Neuronal stem cell (in vitro differentiated cells): ENCODE data around the gene PHF24.

Source experiments
- DNase-seq: peaks from one replicate; pipeline ENCODE4 v3.0.0-alpha.2; 2013; ENCODE audit warnings: low spot score
- H2AFZ ChIP-seq: one replicate; pipeline ENCODE4 v1.6.1; 2013; ENCODE audit warnings: mild to moderate bottlenecking, low read length, inconsistent platforms
- H2AK5ac ChIP-seq: 2 replicates; pipeline ENCODE4 v1.6.1; 2013; ENCODE audit warnings: low read depth, mild to moderate bottlenecking, inconsistent platforms, low read length, moderate library complexity, mixed read lengths
- H2BK120ac ChIP-seq: 2 replicates; pipeline ENCODE4 v1.6.1; 2013; ENCODE audit warnings: low read depth, mild to moderate bottlenecking, inconsistent platforms, low read length, moderate library complexity, mixed read lengths
- H2BK12ac ChIP-seq: one replicate; pipeline ENCODE4 v1.6.1; 2013; ENCODE audit warnings: low read length, inconsistent platforms
- H2BK15ac ChIP-seq: 2 replicates; pipeline ENCODE4 v1.6.1; 2013; ENCODE audit warnings: mild to moderate bottlenecking, low read length, inconsistent platforms, mixed read lengths
- H2BK5ac ChIP-seq: one replicate; pipeline ENCODE4 v1.6.1; 2013; ENCODE audit warnings: inconsistent platforms, mild to moderate bottlenecking, low read length, moderate library complexity
- H3K14ac ChIP-seq: one replicate; pipeline ENCODE4 v1.6.1; 2013; ENCODE audit warnings: low read length, inconsistent platforms
- H3K18ac ChIP-seq: 2 replicates; pipeline ENCODE4 v1.6.1; 2013; ENCODE audit warnings: low read length, inconsistent platforms
- H3K23ac ChIP-seq: 2 replicates; pipeline ENCODE4 v1.6.1; 2013; ENCODE audit warnings: low read depth, mild to moderate bottlenecking, mixed read lengths, low read length, inconsistent platforms; ENCODE audit not compliant: poor library complexity
- H3K27ac ChIP-seq: replicated peaks from 3 replicates; pipeline ENCODE4 v1.5.1; 2013; ENCODE audit warnings: low read length, inconsistent platforms
- H3K27me3 ChIP-seq, 3 experiments: 2 replicates each; pipeline ENCODE4 v1.6.1; 2013; ENCODE audit warnings: low read length in 3 of 3, mild to moderate bottlenecking in 2 of 3, inconsistent platforms in 1 of 3, low read depth in 1 of 3, mixed read lengths in 1 of 3, moderate library complexity in 1 of 3; ENCODE audit not compliant: control insufficient read depth in 3 of 3, insufficient read depth in 3 of 3
- H3K36me3 ChIP-seq, 2 donors: replicated peaks in 1 of 2; 2 replicates each; pipeline ENCODE4 v1.6.1; 2013; ENCODE audit warnings: low read length in 2 of 2; ENCODE audit not compliant: control insufficient read depth in 2 of 2, insufficient read depth in 2 of 2
- H3K4ac ChIP-seq: 2 replicates; pipeline ENCODE4 v1.6.1; 2013; ENCODE audit warnings: inconsistent platforms, mild to moderate bottlenecking, low read length, moderate library complexity
- H3K4me1 ChIP-seq, 2 donors: 1 replicate in 1 of 2; 2 replicates in 1 of 2; pipeline ENCODE4 v1.6.1; 2013; ENCODE audit warnings: low read length in 2 of 2, low read depth in 1 of 2; ENCODE audit not compliant: control insufficient read depth in 2 of 2, insufficient read depth in 1 of 2
- H3K4me2 ChIP-seq: one replicate; pipeline ENCODE4 v1.6.1; 2013; ENCODE audit warnings: mild to moderate bottlenecking, low read length, inconsistent platforms; ENCODE audit not compliant: insufficient read depth, poor library complexity, severe bottlenecking
- H3K4me3 ChIP-seq, 2 donors: 2 replicates each; pipeline ENCODE4 v1.5.1; 2013; ENCODE audit warnings: low read length in 2 of 2, mild to moderate bottlenecking in 2 of 2, inconsistent platforms in 1 of 2, moderate library complexity in 1 of 2
- H3K79me1 ChIP-seq: one replicate; pipeline ENCODE4 v1.6.1; 2013; ENCODE audit warnings: low read depth, mild to moderate bottlenecking, inconsistent platforms, low read length, moderate library complexity
- H3K9ac ChIP-seq: one replicate; pipeline ENCODE4 v1.6.1; 2013; ENCODE audit warnings: mild to moderate bottlenecking, low read depth, low read length, inconsistent platforms; ENCODE audit not compliant: poor library complexity
- H3K9me3 ChIP-seq, 2 donors: replicated peaks in 1 of 2; 2 replicates each; pipeline versions ENCODE3 to v1.6.1; 2013; ENCODE audit warnings: low read length in 2 of 2, mild to moderate bottlenecking in 2 of 2, inconsistent platforms in 1 of 2, low read depth in 1 of 2, mixed read lengths in 1 of 2, moderate library complexity in 1 of 2; ENCODE audit not compliant: control insufficient read depth in 2 of 2, insufficient read depth in 1 of 2
- H4K8ac ChIP-seq: one replicate; pipeline ENCODE4 v1.6.1; 2013; ENCODE audit warnings: low read depth, mild to moderate bottlenecking, inconsistent platforms, low read length, moderate library complexity
- H4K91ac ChIP-seq: one replicate; pipeline ENCODE4 v1.6.1; 2013; ENCODE audit warnings: low read length, low read depth, mild to moderate bottlenecking, inconsistent platforms; ENCODE audit not compliant: poor library complexity
- WGBS, 2 donors: extraction: QIAGEN DNeasy Blood & Tissue Kit; methylation state at CpG; one replicate each; pipeline ENCODE4 v1.1.7; 2013; ENCODE audit warnings: missing lambda C conversion rate in 2 of 2, mixed read lengths in 1 of 2; ENCODE audit not compliant: insufficient read length in 2 of 2, insufficient replicate concordance in 1 of 2; ENCODE audit errors: extremely low coverage in 2 of 2; 5-methylcytosine and 5-hydroxymethylcytosine counted together

Gene PHF24

DNA sequence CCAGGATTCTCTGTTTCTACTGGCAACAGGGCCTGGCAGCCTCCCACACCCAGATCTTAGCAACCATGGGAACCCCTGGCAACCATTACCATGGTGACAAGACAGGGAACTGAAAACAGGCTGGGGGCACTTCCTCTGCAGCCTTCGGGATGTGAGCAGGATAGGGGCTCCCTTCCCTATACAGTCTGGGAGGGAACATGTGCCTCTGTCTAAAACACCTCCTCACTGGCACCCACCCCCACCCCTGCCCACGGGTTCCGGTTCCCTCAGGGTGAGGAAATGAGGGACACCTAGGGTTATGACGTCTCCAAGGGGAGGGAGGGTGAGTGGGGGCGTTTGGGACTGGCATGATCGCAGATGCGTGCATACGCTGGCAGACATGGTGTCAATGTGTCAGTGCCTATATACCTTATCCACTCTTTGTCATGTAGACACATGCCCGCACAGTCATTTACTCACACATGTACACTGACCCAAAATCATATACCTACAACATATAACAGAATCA is 28.5 kb downstream of the PHF24 start:
- H3K27ac ChIP-seq, result no peak overlapping the region
- WGBS, 2 donors, result no CpG with 5 or more reads among the region's 9 CpGs

DNA sequence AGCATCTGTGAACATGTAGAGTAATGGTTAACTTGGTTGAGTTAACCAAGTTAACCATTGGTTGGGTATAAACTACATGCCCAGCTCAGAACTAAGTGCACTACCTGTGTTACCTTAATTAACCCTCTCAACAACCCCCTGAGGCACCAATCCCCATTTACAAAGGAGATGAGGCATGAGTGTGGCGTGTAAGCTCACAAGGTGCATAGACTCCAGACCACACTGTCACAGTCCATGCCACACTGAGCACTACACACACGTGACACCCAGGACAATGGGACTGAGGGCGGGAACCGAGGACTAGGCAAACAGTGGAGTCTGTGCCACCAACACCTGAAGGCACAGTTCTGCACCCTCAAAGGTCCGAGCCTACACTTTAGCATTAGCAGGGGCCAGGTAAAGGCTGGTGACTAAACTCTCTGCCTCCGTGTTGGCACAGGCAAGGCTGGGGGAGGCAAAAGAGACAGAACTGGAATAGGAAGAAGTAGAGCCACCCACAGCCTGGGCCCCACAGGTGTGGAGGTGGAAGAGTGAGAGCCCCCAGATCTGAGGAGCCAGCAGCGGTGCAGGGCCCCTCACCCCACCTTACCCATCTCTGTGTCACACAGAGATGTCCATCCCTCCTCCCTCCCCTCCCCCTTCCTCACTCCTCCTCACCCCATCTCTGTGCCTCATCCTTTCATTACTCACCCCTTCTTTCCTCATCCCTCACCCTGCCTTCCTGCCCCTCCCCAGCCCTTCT is 29.2 kb downstream of the PHF24 start:
- no peak overlapping the region for H3K4ac ChIP-seq
- peaks cover 26 to 34% of the 10 kb centered on the region in 2 donors for H3K4me1 ChIP-seq
- H3K9me3 ChIP-seq, result no peaks in the 10 kb centered on the region
- H2AFZ ChIP-seq, result no peak overlapping the region
- H4K91ac ChIP-seq, result no peak overlapping the region
- DNase-seq, result no peak
- H2BK15ac ChIP-seq, result no peak overlapping the region
- no peak overlapping the region for H3K9ac ChIP-seq
- H3K18ac ChIP-seq, result no peak overlapping the region
- H2BK120ac ChIP-seq, result no peak overlapping the region
- H4K8ac ChIP-seq, result no peak overlapping the region
- H3K23ac ChIP-seq, result no peak overlapping the region
- no peak overlapping the region for H2BK5ac ChIP-seq
- peak overlapping the region; percentile 4 for H2AK5ac ChIP-seq
- H2BK12ac ChIP-seq, result no peak overlapping the region
- H3K27ac ChIP-seq, result no peak overlapping the region
- no peaks in the 10 kb centered on the region for H3K79me1 ChIP-seq
- H3K4me2 ChIP-seq, result no peak overlapping the region
- no peak overlapping the region for H3K14ac ChIP-seq
- no peak overlapping the region for H3K4me3 ChIP-seq
- H3K27me3 ChIP-seq, result peaks cover 0 to 4% (median 0%) of the 10 kb centered on the region in 3 experiments
- peaks cover 0 to 3% of the 10 kb centered on the region in 2 donors for H3K36me3 ChIP-seq
- WGBS, 2 donors, result no CpG with 5 or more reads among the region's 7 CpGs

More for the DNA sequence above, 28.5 kb downstream of the PHF24 start:
- Histone ChIP-seq H2BK15ac (no peak overlapping the region), H3K23ac (no peak overlapping the region), H3K4me3 (no peak overlapping the region), H3K14ac (no peak overlapping the region), H2BK12ac (no peak overlapping the region), H4K8ac (no peak overlapping the region), H3K4me1 (peaks cover 19 to 34% of the 10 kb centered on the region in 2 donors), H3K18ac (no peak overlapping the region), H3K27me3 (peaks cover 0 to 4% (median 0%) of the 10 kb centered on the region in 3 experiments), H3K79me1 (no peaks in the 10 kb centered on the region), H3K9ac (no peak overlapping the region), H3K4ac (no peak overlapping the region), H2AFZ (peak overlapping the region; percentile 42), H2BK120ac (no peak overlapping the region), H2BK5ac (no peak overlapping the region), H3K9me3 (no peaks in the 10 kb centered on the region), H3K4me2 (no peak overlapping the region), H3K36me3 (peaks cover 0 to 3% of the 10 kb centered on the region in 2 donors), H2AK5ac (peak overlapping the region; percentile 33), H4K91ac (no peak overlapping the region)
- peak; percentile 46 for DNase-seq

DNA sequence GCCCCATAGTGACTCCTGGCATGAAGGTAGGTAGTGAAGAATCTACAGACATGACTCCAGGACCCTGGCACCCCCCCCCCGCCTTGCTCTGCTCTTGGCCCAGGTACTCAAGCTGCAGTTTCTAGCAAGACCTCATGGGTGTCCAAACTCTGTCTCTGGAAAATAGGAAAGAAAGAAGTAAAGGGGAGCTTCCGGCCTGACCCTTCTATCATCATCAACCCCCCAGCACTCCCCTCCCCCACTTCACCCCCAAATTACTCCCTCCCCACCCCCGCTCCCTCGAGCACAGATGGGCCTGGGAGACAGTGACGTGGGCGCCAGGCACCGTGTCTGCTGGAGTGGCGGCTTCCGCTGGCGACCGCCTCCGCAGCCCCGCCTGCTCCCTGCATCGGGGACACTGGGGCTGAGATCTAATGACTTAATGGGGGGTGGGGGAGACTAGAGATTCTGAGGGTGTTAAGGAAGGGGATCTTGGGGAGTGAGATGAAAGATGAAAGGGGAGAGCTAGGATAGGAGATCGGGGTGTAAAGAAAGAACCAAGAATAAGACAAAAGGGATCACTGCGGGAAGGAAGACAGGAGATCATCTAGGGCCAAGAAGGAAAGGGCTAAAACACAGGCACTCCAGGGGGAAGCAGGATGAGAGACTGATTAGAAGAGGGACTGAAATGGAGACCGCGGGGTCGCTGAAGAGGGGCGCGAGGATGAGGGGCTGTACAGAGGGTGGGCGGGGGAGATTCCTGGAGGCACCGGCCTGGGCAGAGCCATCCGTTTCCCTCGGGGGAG is 30.3 kb downstream of the PHF24 start:
- Histone ChIP-seq H3K23ac (no peak overlapping the region), H3K4me3 (peak overlapping the region; percentile 71 to 82), H2BK15ac (no peak overlapping the region), H3K9ac (no peak overlapping the region), H4K91ac (no peak overlapping the region), H3K14ac (no peak overlapping the region), H2AFZ (peak overlapping the region; percentile 91), H3K4me1 (peaks cover 28 to 34% of the 10 kb centered on the region in 2 donors), H3K27me3 (no peaks in the 10 kb centered on the region), H3K4me2 (peak overlapping the region; percentile 77), H3K36me3 (peaks cover 0 to 3% of the 10 kb centered on the region in 2 donors), H2AK5ac (no peak overlapping the region), H3K18ac (peak overlapping the region; percentile 76), H4K8ac (no peak overlapping the region), H3K9me3 (no peaks in the 10 kb centered on the region), H2BK5ac (no peak overlapping the region), H2BK120ac (no peak overlapping the region), H3K27ac (peak overlapping the region; percentile 72), H3K4ac (no peak overlapping the region), H3K79me1 (no peaks in the 10 kb centered on the region), H2BK12ac (no peak overlapping the region)
- DNase-seq, result no peak
- WGBS, 2 donors, result no CpG with 5 or more reads among the region's 25 CpGs
